Vagina (tissue), 2 donors: Measurements from ENCODE around the gene KRT9. TPM values are rescaled to one million over a fixed set of nuclear protein-coding genes. Genes with fewer than 3 reads are reported as not detected.

Source experiments
- DNase-seq, 2 donors: peaks; one replicate each; pipeline ENCODE4 v3.0.0-alpha.2; 2017; ENCODE audit errors: extremely low spot score in 2 of 2
- H3K27ac ChIP-seq: fragments of 200-600 bp; sonication (generic); one replicate; pipeline ENCODE4 v1.5.1; 2019
- H3K27me3 ChIP-seq: fragments of 200-600 bp; sonication (generic); one replicate; pipeline ENCODE4 v1.5.1; 2019
- H3K36me3 ChIP-seq, 2 donors: fragments of 200-600 bp; sonication (generic); one replicate each; pipeline ENCODE4 v1.5.1; 2017 to 2019
- H3K4me1 ChIP-seq: fragments of 200-600 bp; sonication (generic); one replicate; pipeline ENCODE4 v1.5.1; 2019
- H3K4me3 ChIP-seq, 2 donors: fragments of 200-600 bp; sonication (generic); 1 replicate in 1 of 2; 2 replicates in 1 of 2; pipeline ENCODE4 v1.5.1; 2016 to 2019
- H3K9me3 ChIP-seq: fragments of 200-600 bp; sonication (generic); one replicate; pipeline ENCODE4 v1.5.1; 2019
- POLR2A ChIP-seq, 2 donors: fragments of 450-650 bp; IDR thresholded peaks; one replicate each; pipeline ENCODE4 v1.6.1; 2017; ENCODE audit warnings: antibody characterized with exemption in 2 of 2, mild to moderate bottlenecking in 2 of 2, moderate library complexity in 2 of 2
- POLR2AphosphoS5 ChIP-seq, 2 donors: sonication (generic); formaldehyde crosslinking; IDR thresholded peaks; one replicate each; pipeline ENCODE4 v1.9.0; 2017; ENCODE audit warnings: antibody characterized with exemption in 2 of 2, mild to moderate bottlenecking in 2 of 2, low read depth in 1 of 2; ENCODE audit not compliant: insufficient read depth in 1 of 2
- intact Hi-C: fragments of 100-400 bp; cut with DNase I; formaldehyde crosslinking; loops from one replicate; pipeline ENCODE4 v1.15.1; 2023
- total RNA-seq: library from RNA; depleted of rRNA; stranded (reverse); fragments of >200 nt; gene quantifications from one replicate; pipeline ENCODE4 v1.2.3, GENCODE V29; 2016
- TF ChIP-seq, protein P1 (sequence below), 3 experiments: fragments of 450-650 bp in 2 of 3; fragments of 200-600 bp in 1 of 3; sonication (generic) in 1 of 3; IDR thresholded peaks; one replicate each; pipeline ENCODE4 v1.5.1; 2017 to 2019; ENCODE audit warnings: antibody characterized with exemption in 3 of 3, mild to moderate bottlenecking in 2 of 3, moderate library complexity in 2 of 3

Gene KRT9
- total RNA-seq, 1 donor from 2014 or later: not detected

DNA sequence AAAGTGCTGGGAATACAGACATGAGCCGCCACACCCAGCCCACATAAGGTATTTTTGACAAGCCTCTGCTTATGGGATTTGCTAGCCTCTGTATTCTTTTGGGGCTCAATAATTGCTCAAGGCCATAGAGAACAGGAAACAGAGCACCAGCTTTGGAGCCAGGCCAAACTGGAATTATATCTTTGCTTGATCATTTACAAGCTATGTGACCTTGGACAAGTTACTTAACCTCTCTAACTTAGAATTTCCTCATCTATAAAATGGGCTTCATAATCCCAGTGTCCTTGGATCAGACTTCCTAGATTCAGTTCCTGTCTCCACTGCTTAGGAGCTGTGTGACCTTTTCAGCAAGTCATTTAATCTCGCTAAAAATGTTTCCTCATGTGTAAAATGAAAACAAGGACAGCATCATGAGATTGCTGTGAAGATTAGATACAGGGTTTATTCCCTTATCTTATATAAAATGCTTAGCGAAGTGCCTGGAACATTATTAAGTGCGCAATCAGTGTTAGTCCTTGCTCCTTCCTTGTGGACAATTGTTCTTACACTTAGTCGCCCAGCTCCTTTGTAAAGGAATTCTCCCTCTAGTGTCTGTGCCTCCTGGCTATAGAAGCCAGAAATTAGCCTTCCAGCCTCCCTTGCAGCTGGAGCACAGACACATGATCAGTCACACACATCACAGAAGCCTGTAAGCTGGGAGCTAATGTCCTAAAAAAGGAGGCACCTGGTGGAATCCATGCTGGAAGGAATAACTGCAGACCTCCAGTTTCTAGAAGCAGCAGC lies 16.6 kb downstream of the KRT9 start:
- no peaks in the 10 kb centered on the region for H3K36me3 ChIP-seq
- H3K27me3 ChIP-seq: no peaks in the 10 kb centered on the region
- H3K4me1 ChIP-seq: peaks cover 4% of the 10 kb centered on the region
- no peak for DNase-seq
- no peak overlapping the region for H3K27ac ChIP-seq
- intact Hi-C loops: loop anchor here (10.0 kb wide), 1 partner anchor 640 kb away; no protein-coding TSS in a partner anchor
- TF ChIP-seq POLR2AphosphoS5 (IDR thresholded peaks at IDR 0.05; ENCODE audit: insufficient read depth in 1 of 2, low read depth in 1 of 2): no peak
- no peak for TF ChIP-seq POLR2A (IDR thresholded peaks at IDR 0.05)
- TF ChIP-seq, protein P1, sequence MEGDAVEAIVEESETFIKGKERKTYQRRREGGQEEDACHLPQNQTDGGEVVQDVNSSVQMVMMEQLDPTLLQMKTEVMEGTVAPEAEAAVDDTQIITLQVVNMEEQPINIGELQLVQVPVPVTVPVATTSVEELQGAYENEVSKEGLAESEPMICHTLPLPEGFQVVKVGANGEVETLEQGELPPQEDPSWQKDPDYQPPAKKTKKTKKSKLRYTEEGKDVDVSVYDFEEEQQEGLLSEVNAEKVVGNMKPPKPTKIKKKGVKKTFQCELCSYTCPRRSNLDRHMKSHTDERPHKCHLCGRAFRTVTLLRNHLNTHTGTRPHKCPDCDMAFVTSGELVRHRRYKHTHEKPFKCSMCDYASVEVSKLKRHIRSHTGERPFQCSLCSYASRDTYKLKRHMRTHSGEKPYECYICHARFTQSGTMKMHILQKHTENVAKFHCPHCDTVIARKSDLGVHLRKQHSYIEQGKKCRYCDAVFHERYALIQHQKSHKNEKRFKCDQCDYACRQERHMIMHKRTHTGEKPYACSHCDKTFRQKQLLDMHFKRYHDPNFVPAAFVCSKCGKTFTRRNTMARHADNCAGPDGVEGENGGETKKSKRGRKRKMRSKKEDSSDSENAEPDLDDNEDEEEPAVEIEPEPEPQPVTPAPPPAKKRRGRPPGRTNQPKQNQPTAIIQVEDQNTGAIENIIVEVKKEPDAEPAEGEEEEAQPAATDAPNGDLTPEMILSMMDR (IDR thresholded peaks at IDR 0.05): no peak
- no peaks in the 10 kb centered on the region for H3K9me3 ChIP-seq
- H3K4me3 ChIP-seq: no peak overlapping the region

DNA sequence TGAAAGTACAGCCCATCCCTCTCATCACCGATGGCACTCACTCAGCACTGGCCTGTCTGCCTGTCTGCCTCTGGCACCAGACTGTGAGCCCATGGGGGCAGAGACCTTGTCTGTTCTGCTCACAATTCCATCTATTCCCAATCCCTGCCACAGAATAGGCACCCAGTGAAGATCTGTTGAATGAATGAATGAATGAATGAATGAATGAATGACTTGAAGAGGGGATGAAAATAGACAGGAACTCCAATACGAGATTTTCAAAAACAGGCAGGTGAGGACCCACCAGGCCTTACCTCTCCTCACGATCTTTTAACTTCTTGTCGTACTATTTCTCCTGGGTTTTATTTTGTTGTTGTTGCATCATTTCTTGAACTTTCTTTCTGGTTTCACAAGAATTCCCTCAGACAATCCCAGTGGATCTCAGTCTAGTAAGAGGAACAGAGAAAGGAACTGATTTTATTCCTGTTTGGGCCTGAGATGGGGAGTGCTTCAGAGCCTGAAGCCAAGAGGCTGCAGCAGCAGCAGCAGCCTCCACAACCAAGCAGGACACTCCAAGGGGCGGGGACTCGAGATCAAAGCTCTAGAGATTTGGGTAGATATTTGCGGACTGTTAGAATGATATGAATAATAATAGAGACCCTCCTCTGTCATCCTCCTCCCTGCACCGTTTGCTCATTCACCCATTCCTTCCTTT lies 17.7 kb downstream of the KRT9 start:
- Histone ChIP-seq H3K27me3 (no peaks in the 10 kb centered on the region), H3K9me3 (no peaks in the 10 kb centered on the region), H3K36me3 (no peaks in the 10 kb centered on the region), H3K4me1 (peaks cover 15% of the 10 kb centered on the region), H3K4me3 (no peak overlapping the region), H3K27ac (no peak overlapping the region)
- intact Hi-C loops: loop anchor here (10.0 kb wide), 1 partner anchor 639 kb away; no protein-coding TSS in a partner anchor
- DNase-seq: no peak
- TF ChIP-seq, protein P1 (IDR thresholded peaks at IDR 0.05): no peak
- TF ChIP-seq POLR2A (IDR thresholded peaks at IDR 0.05) (no peak), POLR2AphosphoS5 (IDR thresholded peaks at IDR 0.05; ENCODE audit: insufficient read depth in 1 of 2, low read depth in 1 of 2) (no peak)

DNA sequence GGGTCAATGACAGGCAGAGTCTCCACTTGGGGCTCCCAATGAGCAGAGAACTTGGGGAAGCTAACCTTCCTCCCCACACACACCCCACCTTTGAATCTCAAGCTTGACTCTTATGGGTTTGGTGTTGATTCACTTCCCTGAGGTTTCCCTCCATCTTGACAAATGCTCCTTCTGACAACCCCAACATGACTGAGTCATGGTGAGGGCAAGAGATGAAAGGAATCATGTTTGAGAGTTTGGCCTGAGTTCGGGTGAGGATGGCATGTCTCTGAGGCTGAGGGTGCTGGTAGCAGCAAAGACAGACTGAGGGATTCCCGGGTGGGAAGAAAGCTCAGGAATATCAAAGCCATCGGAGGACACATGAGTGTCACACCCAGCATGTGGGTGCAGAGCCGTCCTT lies 18.7 kb downstream of the KRT9 start:
- intact Hi-C loops: loop anchor here (10.0 kb wide), 1 partner anchor 638 kb away; no protein-coding TSS in a partner anchor
- H3K27me3 ChIP-seq: no peaks in the 10 kb centered on the region

DNA sequence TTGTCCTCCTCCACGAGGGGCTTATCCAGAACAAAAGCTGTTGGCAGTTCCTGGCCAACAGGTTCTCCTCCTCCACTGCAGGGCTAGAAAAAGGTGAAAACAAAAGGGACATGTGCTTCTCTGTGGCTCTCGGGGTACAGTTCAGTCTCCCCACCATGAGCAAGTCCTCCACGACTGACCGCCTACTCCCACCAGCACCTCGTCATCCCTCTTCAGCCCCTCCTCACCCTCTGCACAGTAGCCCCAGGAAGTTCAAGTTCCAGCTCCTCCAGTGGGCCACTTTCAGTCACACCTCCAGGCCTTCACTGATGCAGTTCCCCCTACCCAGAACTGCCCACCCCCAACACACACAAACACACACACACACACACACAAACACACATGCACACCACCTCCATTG lies 19.4 kb downstream of the KRT9 start:
- Histone ChIP-seq H3K27me3 (no peaks in the 10 kb centered on the region), H3K36me3 (no peaks in the 10 kb centered on the region), H3K27ac (no peak overlapping the region), H3K4me1 (peaks cover 32% of the 10 kb centered on the region), H3K4me3 (no peak overlapping the region), H3K9me3 (no peaks in the 10 kb centered on the region)
- intact Hi-C loops: loop anchor here (10.0 kb wide), 1 partner anchor 638 kb away; no protein-coding TSS in a partner anchor
- TF ChIP-seq POLR2A (IDR thresholded peaks at IDR 0.05) (no peak), POLR2AphosphoS5 (IDR thresholded peaks at IDR 0.05; ENCODE audit: insufficient read depth in 1 of 2, low read depth in 1 of 2) (no peak)
- TF ChIP-seq, protein P1 (IDR thresholded peaks at IDR 0.05): no peak
- DNase-seq: no peak

More for the DNA sequence above, 18.7 kb downstream of the KRT9 start:
- H3K4me1 ChIP-seq: peaks cover 25% of the 10 kb centered on the region
- H3K9me3 ChIP-seq: no peaks in the 10 kb centered on the region
- H3K27ac ChIP-seq: no peak overlapping the region
- no peaks in the 10 kb centered on the region for H3K36me3 ChIP-seq
- no peak for DNase-seq
- TF ChIP-seq POLR2AphosphoS5 (IDR thresholded peaks at IDR 0.05; ENCODE audit: insufficient read depth in 1 of 2, low read depth in 1 of 2) (no peak), POLR2A (IDR thresholded peaks at IDR 0.05) (no peak)
- TF ChIP-seq, protein P1 (IDR thresholded peaks at IDR 0.05): no peak
- H3K4me3 ChIP-seq: no peak overlapping the region
